ENCODE measurements around the gene SSPN.

Gene SSPN

GRCh38 chr12:26287671-26288381, 92.5 kb downstream of the SSPN start:
- no peak for DNase-seq

- no peak for DNase-seq
Measured at GRCh38 chr12:26290565-26290964, 95.2 kb downstream of the SSPN start.

GRCh38 chr12:26292596-26292995, 97.2 kb downstream of the SSPN start:
- no peak for DNase-seq

GRCh38 chr12:26293612-26294011, 98.2 kb downstream of the SSPN start:
- no peak for DNase-seq

- DNase-seq, result no peak
Measured at GRCh38 chr12:26295001-26295400, 99.6 kb downstream of the SSPN start.

GRCh38 chr12:26297396-26298070, 102.2 kb downstream of the SSPN start:
- DNase-seq, result no peak

GRCh38 chr12:26298785-26299621, 103.6 kb downstream of the SSPN start:
- no peak for DNase-seq

- DNase-seq, result no peak
Measured at GRCh38 chr12:26299751-26300150, 104.4 kb downstream of the SSPN start.

All from activated gamma-delta T cell (primary cell).